ENCODE results near the gene HUS1.

The HUS1 gene

GRCh38 chr7:47979832-47980181 lies 392 bp upstream of the HUS1 start:
- no peak for DNase-seq (ENCODE audit: low spot score)

- DNase-seq (ENCODE audit: low spot score), result no peak
These were observed 648 bp downstream of the HUS1 start for GRCh38 chr7:47978790-47979144.

- no peak for DNase-seq (ENCODE audit: low spot score)
These were observed 5.7 kb downstream of the HUS1 start for GRCh38 chr7:47973739-47974138.

- no peak for DNase-seq (ENCODE audit: low spot score)
These were observed 8.7 kb downstream of the HUS1 start for GRCh38 chr7:47970761-47971160.

- peak; percentile 86 for DNase-seq (ENCODE audit: low spot score)
These were observed 10.3 kb downstream of the HUS1 start for GRCh38 chr7:47968847-47969774.

- no peak for DNase-seq (ENCODE audit: low spot score)
These were observed 11.7 kb downstream of the HUS1 start for GRCh38 chr7:47967708-47968107.

- DNase-seq (ENCODE audit: low spot score), result no peak
These were observed 12.3 kb downstream of the HUS1 start for GRCh38 chr7:47967123-47967522.

GRCh38 chr7:47965456-47965855 lies 14.0 kb downstream of the HUS1 start:
- DNase-seq (ENCODE audit: low spot score), result no peak

GRCh38 chr7:47962262-47962661 lies 17.2 kb downstream of the HUS1 start:
- no peak for DNase-seq (ENCODE audit: low spot score)

- DNase-seq (ENCODE audit: low spot score), result no peak
These were observed 22.3 kb downstream of the HUS1 start for GRCh38 chr7:47957156-47957555.

- DNase-seq (ENCODE audit: low spot score), result no peak
These were observed 23.2 kb downstream of the HUS1 start for GRCh38 chr7:47956220-47956619.

GRCh38 chr7:47954231-47954911 lies 25.0 kb downstream of the HUS1 start:
- no peak for DNase-seq (ENCODE audit: low spot score)

- no peak for DNase-seq (ENCODE audit: low spot score)
These were observed 25.6 kb downstream of the HUS1 start for GRCh38 chr7:47953822-47954221.

GRCh38 chr7:47952224-47952623 lies 27.2 kb downstream of the HUS1 start:
- peak; percentile 51 for DNase-seq (ENCODE audit: low spot score)

- no peak for DNase-seq (ENCODE audit: low spot score)
These were observed 28.0 kb downstream of the HUS1 start for GRCh38 chr7:47951374-47951773.

- peak; percentile 46 for DNase-seq (ENCODE audit: low spot score)
These were observed 28.7 kb downstream of the HUS1 start for GRCh38 chr7:47950714-47951113.

- DNase-seq (ENCODE audit: low spot score), result no peak
These were observed 29.7 kb downstream of the HUS1 start for GRCh38 chr7:47949703-47950102.

GRCh38 chr7:47948141-47948790 lies 31.1 kb downstream of the HUS1 start, which contains the start of gene PKD1L1:
Gene PKD1L1 (minus strand): TSS chr7:47948466. CDS start chr7:47948440, 26 bp downstream.
- no peak for DNase-seq (ENCODE audit: low spot score)

- no peak for DNase-seq (ENCODE audit: low spot score)
These were observed 32.1 kb downstream of the HUS1 start for GRCh38 chr7:47947355-47947749.

- DNase-seq (ENCODE audit: low spot score), result no peak
These were observed 32.6 kb downstream of the HUS1 start for GRCh38 chr7:47946581-47947354.

GRCh38 chr7:47945261-47946015 lies 34.0 kb downstream of the HUS1 start:
- peak; percentile 41 for DNase-seq (ENCODE audit: low spot score)

All from iPS-NIHi11 (cell line).